Measurements from ENCODE around the gene RCN2. TPM values are rescaled to one million over a fixed set of nuclear protein-coding genes. Genes with fewer than 3 reads are reported as not detected.
"Not testable (repeated sequence)": the region's sequence is repeated elsewhere in the genome, so short reads cannot be mapped to it uniquely, and the experiment has no call there.

The RCN2 gene
- polyA plus RNA-seq, 1 donor = 231 TPM

GRCh38 chr15:76930831-76931396, 635 bp upstream of the RCN2 start:
- DNase-seq = peak; percentile 14

DNA sequence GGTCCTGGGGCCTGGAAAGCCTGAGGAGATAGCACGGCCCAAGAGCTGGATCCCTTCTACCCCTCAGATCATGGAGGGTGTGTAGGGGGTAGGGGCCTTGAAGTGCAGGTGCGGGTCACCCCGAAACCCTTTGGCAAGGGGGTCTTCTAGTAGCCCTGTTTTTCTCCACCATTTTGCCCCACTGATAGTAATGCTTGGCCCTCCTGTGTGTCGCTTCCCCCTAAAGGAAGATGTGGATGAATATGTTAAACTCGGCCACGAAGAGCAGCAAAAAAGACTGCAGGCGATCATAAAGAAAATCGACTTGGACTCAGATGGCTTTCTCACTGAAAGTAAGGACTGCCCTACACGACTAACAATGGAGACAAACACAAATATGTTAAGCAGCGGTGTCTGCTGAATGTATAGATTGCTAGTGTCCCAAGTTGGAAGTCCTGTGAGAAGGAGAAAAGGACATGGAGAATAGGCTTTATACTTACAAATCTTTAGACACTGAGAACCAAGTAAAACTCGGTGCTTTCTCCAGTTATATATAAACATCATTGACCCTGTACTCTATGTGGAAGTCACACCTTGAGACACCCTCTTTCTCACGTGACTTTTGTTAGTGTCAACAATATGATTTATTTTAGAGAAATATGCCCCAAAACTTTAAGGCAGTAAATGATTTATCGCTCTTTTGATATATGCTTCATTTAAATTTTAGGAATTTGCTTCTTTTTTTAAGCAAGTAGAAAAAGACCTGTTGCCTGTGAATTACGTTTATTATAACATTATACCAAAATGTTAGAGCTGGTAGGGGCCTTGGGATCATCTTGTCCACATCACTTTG, 802 bp downstream of the RCN2 start:
- DNase-seq = peak; percentile 31

DNA sequence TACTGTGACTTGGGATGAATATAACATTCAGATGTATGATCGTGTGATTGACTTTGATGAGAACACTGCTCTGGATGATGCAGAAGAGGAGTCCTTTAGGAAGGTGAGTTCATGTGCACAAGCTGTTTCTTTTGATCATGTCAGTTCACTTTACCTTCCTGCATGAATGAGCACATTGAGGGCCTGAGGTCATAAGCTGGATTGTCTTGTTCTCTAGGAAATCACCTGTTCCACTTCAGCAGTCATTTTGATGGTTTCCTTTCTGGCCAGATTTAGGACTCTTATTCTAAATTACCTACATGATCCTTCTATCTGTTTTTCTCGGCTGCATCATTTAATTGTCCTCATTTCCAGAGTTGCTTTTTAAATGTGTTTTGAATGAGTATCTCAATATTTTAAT, 4.1 kb downstream of the RCN2 start:
- DNase-seq = peak; percentile 21

- no peak for DNase-seq
Measured at GRCh38 chr15:76936671-76937070, 5.1 kb downstream of the RCN2 start.

DNA sequence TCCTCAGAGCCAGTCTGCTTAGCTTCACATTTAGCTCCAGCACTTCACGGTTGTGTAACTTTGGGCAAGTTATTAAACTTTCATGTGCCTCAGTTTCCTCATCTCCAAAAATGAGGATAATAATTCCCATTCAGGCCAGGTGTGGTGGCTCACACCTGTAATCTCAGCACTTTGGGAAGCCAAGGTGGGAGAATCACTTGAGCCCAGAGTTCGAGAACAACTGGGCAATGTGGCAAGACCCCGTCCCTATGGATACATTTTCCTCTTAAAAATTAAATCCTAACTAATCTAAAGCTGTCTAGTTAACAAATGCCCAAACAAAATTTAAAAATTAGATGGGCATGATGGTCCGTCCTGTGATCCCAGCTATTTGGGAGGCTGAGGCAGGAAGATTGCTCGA, 7.2 kb downstream of the RCN2 start:
- no peak for DNase-seq

- no peak for DNase-seq
Measured at GRCh38 chr15:76939715-76940114, 8.2 kb downstream of the RCN2 start.

GRCh38 chr15:76941636-76942035, 10.1 kb downstream of the RCN2 start:
- DNase-seq = no peak

DNA sequence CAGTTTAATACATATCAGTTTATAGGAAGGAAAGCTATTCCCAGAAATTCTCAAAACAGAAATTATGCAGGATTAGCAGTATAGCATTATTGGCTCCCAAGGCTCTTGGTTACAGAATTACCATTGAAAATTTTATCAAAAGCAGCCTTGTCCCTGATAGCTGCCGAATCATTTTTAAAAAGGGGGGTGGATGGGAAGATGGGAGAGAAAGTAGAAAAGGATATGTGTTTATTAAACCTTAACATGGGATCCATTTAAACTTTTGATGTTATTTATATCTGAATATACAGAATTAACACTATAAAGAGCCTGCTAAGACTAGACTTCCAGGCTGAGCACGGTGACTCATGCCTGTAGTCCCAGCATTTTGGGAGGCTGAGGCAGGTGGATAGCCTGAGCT, 10.8 kb downstream of the RCN2 start:
- DNase-seq = no peak

DNA sequence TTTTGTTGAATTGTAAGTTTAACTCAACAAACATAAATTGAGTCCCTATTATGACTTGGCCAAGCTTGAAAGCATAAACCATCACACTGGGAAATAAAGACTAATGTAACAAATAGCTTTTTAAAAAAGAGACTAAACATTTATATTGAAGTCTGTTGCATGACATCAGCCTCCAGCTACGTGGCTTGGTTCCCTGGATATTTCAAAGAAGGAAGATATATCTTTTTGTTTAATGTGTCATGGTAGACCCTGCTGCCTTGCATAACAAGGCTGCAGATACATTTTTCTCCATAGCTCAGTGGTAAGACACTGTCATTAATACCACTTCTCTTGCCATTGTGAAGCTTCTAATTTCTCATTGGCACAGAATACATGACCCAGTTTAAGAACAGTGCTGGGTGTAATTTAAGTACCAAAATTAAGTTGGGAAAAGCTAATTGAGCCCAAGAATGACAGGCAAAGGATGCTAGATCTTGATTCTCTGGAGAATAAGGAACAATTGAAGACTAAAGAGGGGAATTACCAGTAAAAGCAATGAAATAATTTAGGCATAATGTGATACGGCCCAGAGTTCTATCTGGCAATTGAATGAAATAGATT, 14.0 kb downstream of the RCN2 start:
- no peak for DNase-seq

GRCh38 chr15:76947454-76947853, 15.9 kb downstream of the RCN2 start:
- no peak for DNase-seq

DNA sequence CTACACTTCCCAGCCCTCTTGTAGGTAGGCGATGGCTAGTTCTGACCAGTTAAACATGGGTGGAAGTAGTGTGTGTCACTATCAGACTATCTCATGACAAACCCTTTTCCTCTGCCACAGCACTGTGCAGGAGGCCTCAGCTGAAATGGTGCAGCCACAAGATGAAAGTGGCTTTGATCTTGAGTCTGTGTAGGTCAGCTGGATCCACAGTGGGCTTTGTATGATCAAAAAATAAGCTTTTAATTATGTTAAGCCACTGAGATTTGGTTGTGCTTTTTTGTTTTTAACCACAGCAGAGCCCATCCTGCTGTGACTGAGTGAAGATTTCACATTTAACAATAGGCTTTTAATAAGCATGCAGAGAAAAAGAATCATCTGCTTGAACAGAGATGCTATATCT, 19.7 kb downstream of the RCN2 start:
- no peak for DNase-seq

DNA sequence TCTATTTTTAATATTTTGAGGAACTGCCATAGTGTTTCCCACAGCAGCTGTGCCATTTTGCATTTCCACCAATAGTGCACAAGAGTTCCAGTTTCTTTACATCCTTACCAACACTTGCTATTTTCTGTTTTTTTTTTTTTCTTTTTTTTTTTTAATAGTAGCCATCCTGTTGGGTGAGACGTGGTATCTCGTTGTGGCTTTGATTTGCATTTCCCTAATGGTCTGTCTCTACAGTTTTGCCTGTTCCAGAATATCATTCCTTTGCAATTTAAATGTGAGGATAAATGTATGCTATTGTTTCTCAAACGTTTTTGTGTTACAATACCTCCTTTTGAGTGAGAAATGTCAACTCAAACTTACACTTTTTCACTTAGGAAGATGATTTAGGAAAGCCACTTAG, 22.4 kb downstream of the RCN2 start:
- no peak for DNase-seq

GRCh38 chr15:76954744-76955143, 23.2 kb downstream of the RCN2 start:
- no peak for DNase-seq

- no peak for DNase-seq
Measured at GRCh38 chr15:76961268-76962011, 29.9 kb downstream of the RCN2 start.

DNA sequence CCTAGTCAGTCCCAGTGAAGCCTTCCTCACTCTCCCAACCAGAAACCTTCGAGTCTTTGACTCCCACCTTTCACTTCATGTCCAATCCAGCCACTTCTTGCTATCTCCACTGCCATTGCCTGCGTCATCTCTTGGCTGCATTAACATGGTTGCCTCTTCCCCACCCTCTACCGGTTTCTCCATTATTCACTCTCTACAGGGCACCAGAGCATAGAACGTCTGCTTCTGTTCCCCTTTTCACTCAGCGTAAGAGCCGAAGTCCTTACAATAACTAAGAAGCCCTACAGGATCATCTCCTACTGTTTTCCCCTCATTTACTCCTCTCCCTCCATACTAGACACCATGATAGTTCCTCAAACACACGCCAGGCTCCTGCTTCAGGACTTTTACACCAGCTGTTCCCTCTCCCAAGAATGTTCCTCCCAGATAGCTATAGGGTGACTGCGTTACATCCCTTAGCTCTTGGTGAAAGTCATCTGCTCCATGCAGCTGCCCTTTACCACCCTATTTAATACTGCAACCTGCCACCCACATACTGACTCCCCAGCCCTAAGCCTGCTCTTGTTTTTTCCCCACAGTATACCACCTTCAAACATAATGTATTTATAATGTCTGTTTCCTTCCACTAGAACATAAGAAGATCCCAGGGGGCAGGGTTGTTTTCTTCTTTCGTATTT, 30.9 kb downstream of the RCN2 start:
- DNase-seq = no peak

GRCh38 chr15:76963596-76963995, 32.0 kb downstream of the RCN2 start:
- no peak for DNase-seq

- no peak for DNase-seq
Measured at GRCh38 chr15:76964157-76964556, 32.6 kb downstream of the RCN2 start.

DNA sequence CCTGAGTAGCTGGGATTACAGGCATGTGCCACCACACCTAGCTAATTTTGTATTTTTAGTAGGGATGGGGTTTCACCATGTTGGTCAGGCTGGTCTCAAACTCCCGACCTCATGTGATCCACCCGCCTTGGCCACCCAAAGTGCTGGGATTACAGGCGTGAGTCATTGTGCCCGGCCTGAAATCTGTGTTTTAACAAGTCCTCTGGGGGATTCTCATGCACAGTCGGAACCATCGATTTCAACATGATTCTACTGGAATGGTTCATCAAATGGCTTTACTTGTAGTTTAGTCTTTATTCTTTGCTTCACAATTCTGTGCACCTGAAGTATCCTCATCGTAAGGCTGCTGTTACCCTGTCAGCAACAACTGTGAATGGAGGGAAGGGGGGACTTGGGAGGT, 34.5 kb downstream of the RCN2 start:
- not testable (repeated sequence) for DNase-seq

- DNase-seq = no peak
Measured at GRCh38 chr15:76967067-76967466, 35.5 kb downstream of the RCN2 start.

- DNase-seq = no peak
Measured at GRCh38 chr15:76968306-76968705, 36.8 kb downstream of the RCN2 start.

DNA sequence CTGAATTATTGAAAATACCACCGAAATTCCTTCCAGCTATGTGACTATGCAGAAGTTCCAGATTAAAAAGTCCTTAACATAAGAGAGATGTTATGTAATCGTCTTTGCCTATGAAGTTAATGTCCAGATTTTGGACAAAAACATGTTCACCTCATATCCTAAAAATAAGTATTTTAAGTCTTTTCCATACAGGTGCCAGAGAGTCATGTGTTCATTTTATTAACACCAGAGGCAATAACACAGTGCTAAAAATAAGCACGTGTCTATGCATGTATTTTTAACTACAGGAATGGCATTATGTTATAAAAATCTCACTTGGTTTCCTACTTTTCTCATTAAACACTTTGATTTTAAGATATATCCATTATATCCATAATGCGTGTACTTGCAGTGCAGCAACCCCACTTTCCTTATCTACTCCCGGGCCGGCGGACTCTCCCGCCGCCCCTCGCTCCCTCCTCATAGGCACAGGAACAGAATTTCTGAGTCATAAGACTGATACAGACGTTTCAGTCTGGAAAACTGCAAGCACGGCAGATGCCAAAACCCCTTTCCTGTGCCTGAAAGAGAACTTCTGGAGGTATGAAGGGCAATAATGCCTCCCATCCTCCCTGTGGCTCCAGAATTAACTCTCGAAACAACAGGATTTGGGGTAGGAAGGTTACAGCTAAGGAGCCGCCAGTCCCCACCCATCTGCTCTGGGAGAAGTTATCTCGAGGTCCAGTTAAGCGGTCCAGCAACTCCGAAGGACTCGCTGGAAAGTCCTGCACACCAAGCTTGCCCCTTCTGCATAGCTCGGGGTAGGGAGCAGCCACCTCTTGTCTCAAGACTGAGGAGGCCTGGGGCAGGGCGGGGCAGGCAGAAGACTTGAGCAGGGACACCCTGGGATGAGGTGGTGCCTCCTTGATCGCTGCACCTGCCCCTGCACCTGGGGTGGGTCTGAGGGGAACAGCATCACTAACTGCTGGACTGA, 41.1 kb downstream of the RCN2 start:
- DNase-seq = no peak

All from left kidney (tissue), 2 donors.